G401.6 (cell line): ENCODE data around the gene C1orf21.

Experiments
- FAIRE-seq: peaks from 2 replicates; lab custom pipeline; 2012; peaks lifted over from hg19 to GRCh38; lab: Jason Lieb, UNC

The C1orf21 gene

DNA sequence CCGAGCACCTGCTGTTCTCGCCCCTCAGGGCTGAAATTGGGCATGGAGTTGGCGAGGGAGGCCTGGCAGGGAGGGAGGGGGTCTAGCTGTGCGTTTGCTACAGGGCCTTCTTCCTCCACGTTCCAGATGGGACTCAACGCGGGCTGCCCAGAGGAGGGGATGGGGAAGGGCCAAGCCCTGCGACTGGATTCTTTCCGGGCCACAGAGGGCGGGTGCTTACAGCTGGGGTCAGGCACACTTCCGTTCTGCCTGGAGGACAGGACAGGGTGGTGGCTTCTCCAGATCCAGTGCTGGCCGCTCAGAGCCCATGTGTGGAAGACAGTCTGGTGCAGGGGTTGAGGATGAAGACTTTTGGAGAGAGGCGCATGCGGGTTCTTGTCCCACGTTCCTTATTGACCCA lies 277.8 kb downstream of the C1orf21 start:
- no peak for FAIRE-seq

DNA sequence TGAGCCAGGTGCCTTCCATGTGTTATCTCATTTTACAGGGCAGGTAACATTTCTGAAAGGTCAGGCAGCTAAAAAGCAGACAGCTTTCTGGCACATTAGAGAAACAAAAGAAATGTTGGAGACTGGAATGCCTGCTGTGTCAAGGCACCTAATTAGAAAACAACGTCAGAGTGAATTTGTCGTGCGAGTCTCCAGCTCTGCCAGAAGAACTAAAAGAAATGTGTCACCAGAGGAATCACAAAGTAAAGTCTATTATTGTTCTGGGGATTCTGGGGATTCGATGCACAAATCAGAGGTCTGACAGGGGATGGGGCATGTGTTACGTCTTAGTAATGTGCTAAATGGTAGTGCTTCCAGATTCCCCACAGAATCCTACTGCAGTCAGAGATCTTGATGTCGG lies 278.5 kb downstream of the C1orf21 start:
- FAIRE-seq, result no peak

DNA sequence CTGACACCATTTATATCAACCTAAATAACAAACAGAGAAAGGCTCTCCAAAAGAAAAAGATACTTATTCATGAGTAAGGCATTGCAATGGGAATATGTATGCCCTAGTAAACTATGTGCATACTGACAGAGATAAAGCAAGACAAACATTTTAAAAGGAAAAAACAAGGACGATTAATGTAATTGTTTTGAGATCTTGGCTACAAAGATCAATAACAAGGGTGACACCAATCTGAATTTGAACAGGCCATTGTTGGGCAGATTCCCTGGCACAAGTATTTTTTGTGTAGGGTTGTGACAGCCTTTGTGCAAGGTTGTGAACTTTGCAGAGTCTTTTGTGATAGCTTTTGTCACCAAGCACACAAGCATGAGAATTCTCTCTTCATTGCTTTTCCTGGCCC lies 282.6 kb downstream of the C1orf21 start:
- no peak for FAIRE-seq

GRCh38 chr1:184672013-184672726 lies 285.3 kb downstream of the C1orf21 start:
- FAIRE-seq, result no peak

- FAIRE-seq, result no peak
Observed at GRCh38 chr1:184673305-184673704, 286.5 kb downstream of the C1orf21 start.

DNA sequence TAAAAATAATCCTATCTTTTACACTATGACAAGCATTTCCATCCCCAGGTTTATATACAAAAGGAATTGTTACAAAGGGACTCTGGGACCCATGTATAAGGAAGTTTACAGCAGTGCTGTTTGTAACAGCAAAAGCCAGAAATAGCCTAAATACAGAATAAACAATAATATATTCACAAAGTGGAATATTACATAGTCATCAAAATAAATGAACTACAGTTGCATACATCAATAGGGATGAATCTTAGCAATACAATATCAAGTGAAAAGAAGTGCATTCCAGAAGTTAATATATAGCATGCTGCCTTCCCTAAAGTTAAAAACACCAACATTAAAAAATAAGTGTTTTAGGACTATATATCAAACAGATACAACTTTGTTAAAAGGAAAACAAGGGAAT lies 290.5 kb downstream of the C1orf21 start:
- no peak for FAIRE-seq
